ENCODE measurements around the gene GOLGA6L10.
"Not testable (repeated sequence)": the region's sequence is repeated elsewhere in the genome, so short reads cannot be mapped to it uniquely, and the experiment has no call there.

GRCh38 chr15:82316247-82317090 is 32.8 kb downstream of the GOLGA6L10 start:
- not testable (repeated sequence) for TF ChIP-seq CTCF (IDR thresholded peaks at IDR 0.05; ENCODE audit: low read depth, low read length, missing input control); REST (IDR thresholded peaks at IDR 0.05); SP1 (IDR thresholded peaks at IDR 0.05); FOXA2 (IDR thresholded peaks at IDR 0.05); YY1 (IDR thresholded peaks at IDR 0.05); ATF3 (IDR thresholded peaks at IDR 0.05); ZBTB33 (IDR thresholded peaks at IDR 0.05)
